Prostate gland (tissue), 2 donors: Measurements from ENCODE around the gene U2SURP. TPM values are rescaled to one million over a fixed set of nuclear protein-coding genes. Genes with fewer than 3 reads are reported as not detected.

ENCODE experiments used
- DNase-seq: peaks from one replicate; pipeline ENCODE4 v3.0.0-alpha.2; 2019; ENCODE audit warnings: low spot score
- H3K27ac ChIP-seq, 2 donors: fragments of 200-600 bp; sonication (generic); 2 replicates each; pipeline ENCODE4 v1.5.1; 2017 to 2019
- H3K27me3 ChIP-seq: fragments of 200-600 bp; sonication (generic); replicated peaks from 2 replicates; pipeline ENCODE4 v1.5.1; 2019; ENCODE audit not compliant: insufficient read depth
- H3K36me3 ChIP-seq, 2 donors: fragments of 200-600 bp; sonication (generic); 1 replicate in 1 of 2; 2 replicates in 1 of 2; pipeline versions ENCODE4 v1.5.1 to v1.8.1; 2017 to 2019
- H3K4me1 ChIP-seq: fragments of 200-600 bp; sonication (generic); replicated peaks from 2 replicates; pipeline ENCODE4 v1.5.1; 2019
- H3K4me3 ChIP-seq, 2 donors: fragments of 200-600 bp; sonication (generic); 2 replicates each; pipeline ENCODE4 v1.5.1; 2017 to 2019
- H3K9me3 ChIP-seq: fragments of 200-600 bp; sonication (generic); 2 replicates; pipeline ENCODE4 v1.5.1; 2017
- POLR2A ChIP-seq: fragments of 450-650 bp; IDR thresholded peaks from one replicate; pipeline ENCODE4 v1.6.1; 2016; ENCODE audit warnings: antibody characterized with exemption, mild to moderate bottlenecking
- POLR2AphosphoS5 ChIP-seq: sonication (generic); formaldehyde crosslinking; IDR thresholded peaks from one replicate; pipeline ENCODE4 v1.6.1; 2017; ENCODE audit warnings: antibody characterized with exemption
- WGBS: methylation state at CpG from one replicate; pipeline ENCODE4 v1.1.5; 2018; 5-methylcytosine and 5-hydroxymethylcytosine counted together
- intact Hi-C: fragments of 100-400 bp; cut with DNase I; formaldehyde crosslinking; loops from one replicate; pipeline ENCODE4 v1.14.2; 2022
- total RNA-seq, 2 donors: library from RNA; depleted of rRNA; stranded (reverse); fragments of >200 nt; gene quantifications; one replicate each; pipeline ENCODE4 v1.1.0, GENCODE V29; 2016
- TF ChIP-seq, protein P1 (sequence below), 4 experiments: fragments of 200-600 bp in 2 of 4; fragments of 450-650 bp in 2 of 4; sonication (generic) in 2 of 4; IDR thresholded peaks; 1 replicate in 3 of 4; 2 replicates in 1 of 4; pipeline ENCODE4 v1.5.1; 2016 to 2019; ENCODE audit warnings: antibody characterized with exemption in 4 of 4, mild to moderate bottlenecking in 2 of 4, moderate library complexity in 2 of 4

U2SURP gene
- total RNA-seq, 2 donors from 2014 or later, result 38.3 to 59.4 TPM

GRCh38 chr3:143065364-143065763 is 64.0 kb downstream of the U2SURP start:
- WGBS, result 97% methylated on average over 2 of the region's 2 CpGs
- no peak for DNase-seq
- intact Hi-C loops, result no loop called here
- Histone ChIP-seq H3K4me3 (no peak overlapping the region), H3K36me3 (no peaks in the 10 kb centered on the region), H3K27ac (no peak overlapping the region), H3K9me3 (no peaks in the 10 kb centered on the region), H3K4me1 (no peaks in the 10 kb centered on the region), H3K27me3 (no peaks in the 10 kb centered on the region)
- TF ChIP-seq POLR2A, result no peak

DNA sequence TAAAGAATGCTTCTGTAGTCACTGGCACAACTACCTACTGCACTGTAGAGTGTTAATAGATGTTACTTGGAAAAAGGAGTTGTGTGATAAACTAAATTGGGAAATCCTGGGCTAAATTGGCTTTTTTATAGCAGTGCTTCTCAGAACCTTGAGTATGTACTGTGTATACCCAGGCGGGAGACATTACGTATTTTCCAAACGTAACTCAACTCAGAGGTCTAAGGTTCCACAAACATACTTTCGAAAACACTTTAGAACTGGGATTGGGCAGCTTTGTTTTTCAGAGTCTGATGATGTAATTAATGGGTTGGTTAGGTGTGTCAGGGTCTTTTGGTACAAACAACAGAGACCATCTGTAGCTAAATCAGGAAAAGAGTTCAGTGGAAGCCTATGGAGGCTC is 64.7 kb downstream of the U2SURP start:
- intact Hi-C loops, result no loop called here
- TF ChIP-seq, protein P1, sequence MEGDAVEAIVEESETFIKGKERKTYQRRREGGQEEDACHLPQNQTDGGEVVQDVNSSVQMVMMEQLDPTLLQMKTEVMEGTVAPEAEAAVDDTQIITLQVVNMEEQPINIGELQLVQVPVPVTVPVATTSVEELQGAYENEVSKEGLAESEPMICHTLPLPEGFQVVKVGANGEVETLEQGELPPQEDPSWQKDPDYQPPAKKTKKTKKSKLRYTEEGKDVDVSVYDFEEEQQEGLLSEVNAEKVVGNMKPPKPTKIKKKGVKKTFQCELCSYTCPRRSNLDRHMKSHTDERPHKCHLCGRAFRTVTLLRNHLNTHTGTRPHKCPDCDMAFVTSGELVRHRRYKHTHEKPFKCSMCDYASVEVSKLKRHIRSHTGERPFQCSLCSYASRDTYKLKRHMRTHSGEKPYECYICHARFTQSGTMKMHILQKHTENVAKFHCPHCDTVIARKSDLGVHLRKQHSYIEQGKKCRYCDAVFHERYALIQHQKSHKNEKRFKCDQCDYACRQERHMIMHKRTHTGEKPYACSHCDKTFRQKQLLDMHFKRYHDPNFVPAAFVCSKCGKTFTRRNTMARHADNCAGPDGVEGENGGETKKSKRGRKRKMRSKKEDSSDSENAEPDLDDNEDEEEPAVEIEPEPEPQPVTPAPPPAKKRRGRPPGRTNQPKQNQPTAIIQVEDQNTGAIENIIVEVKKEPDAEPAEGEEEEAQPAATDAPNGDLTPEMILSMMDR (IDR thresholded peaks at IDR 0.05), result no peak
- no peak for TF ChIP-seq POLR2A
- TF ChIP-seq POLR2AphosphoS5, result no peak
- no peak for DNase-seq

GRCh38 chr3:143067201-143067600 is 65.8 kb downstream of the U2SURP start:
- Histone ChIP-seq H3K27me3 (no peaks in the 10 kb centered on the region), H3K4me1 (no peaks in the 10 kb centered on the region), H3K36me3 (no peaks in the 10 kb centered on the region), H3K27ac (no peak overlapping the region), H3K9me3 (no peaks in the 10 kb centered on the region), H3K4me3 (no peak overlapping the region)
- intact Hi-C loops, result no loop called here
- no peak for DNase-seq
- no peak for TF ChIP-seq POLR2AphosphoS5
- no peak for TF ChIP-seq POLR2A
- TF ChIP-seq, protein P1 (IDR thresholded peaks at IDR 0.05), result no peak
- 68% methylated on average over 3 of the region's 3 CpGs for WGBS

More for the DNA sequence above, 64.7 kb downstream of the U2SURP start:
- H3K27ac ChIP-seq, result no peak overlapping the region
- H3K9me3 ChIP-seq, result no peaks in the 10 kb centered on the region
- H3K27me3 ChIP-seq, result no peaks in the 10 kb centered on the region
- H3K4me1 ChIP-seq, result no peaks in the 10 kb centered on the region
- no peak overlapping the region for H3K4me3 ChIP-seq
- WGBS, result 75% methylated on average over 4 of the region's 4 CpGs
- H3K36me3 ChIP-seq, result no peaks in the 10 kb centered on the region

DNA sequence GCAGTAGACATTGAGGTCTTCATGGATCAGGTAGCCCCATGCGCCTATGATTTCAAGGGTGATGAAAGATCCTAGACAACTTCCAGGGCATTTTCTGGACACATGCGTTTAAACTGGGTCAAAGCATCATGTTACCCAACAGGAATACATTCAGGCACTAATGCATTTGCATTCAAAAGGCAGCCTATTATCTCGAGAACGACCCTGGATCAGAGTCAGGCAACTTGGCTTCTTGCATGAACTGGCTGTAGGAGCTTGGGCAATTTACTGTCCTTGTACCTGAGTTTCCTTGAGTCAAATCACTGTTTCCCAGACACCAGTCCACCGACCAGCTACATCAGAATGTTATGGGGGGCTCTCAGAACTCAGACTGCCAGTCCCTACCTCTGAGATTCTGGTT is 66.7 kb downstream of the U2SURP start:
- H3K9me3 ChIP-seq, result no peaks in the 10 kb centered on the region
- H3K4me1 ChIP-seq, result no peaks in the 10 kb centered on the region
- TF ChIP-seq, protein P1 (IDR thresholded peaks at IDR 0.05), result no peak
- TF ChIP-seq POLR2A (no peak), POLR2AphosphoS5 (no peak)
- no peak overlapping the region for H3K4me3 ChIP-seq
- no peaks in the 10 kb centered on the region for H3K36me3 ChIP-seq
- WGBS, result 81% methylated on average over 5 of the region's 5 CpGs
- DNase-seq, result no peak
- intact Hi-C loops, result no loop called here
- no peak overlapping the region for H3K27ac ChIP-seq
- H3K27me3 ChIP-seq, result no peaks in the 10 kb centered on the region

DNA sequence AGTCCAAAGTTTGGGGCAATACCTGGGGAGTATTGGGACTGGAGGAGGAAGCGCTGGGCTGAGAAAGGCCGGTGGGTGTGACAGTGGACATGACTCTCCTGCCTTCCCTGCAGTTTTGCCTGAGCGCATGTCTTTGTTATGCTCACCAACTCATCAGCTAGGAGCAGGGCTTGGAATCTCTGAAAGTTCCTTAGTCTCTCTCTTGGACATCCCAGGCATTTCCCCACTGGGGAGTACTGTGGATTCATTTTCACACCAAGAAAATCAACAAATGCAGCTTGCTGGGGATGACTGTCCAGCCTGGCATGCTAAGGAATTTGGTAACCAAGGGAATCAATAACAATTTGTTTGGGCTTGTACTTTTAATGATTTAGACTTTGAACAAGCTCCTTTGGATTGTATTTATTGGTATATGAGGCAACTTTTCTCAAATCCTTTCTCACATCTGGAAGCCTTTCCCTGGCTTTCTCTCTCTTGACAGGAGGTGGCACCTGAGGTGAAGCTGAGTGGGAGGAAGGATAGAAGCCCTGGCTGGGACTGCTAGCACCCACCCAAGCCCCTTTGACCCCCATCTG is 69.7 kb downstream of the U2SURP start:
- no peaks in the 10 kb centered on the region for H3K9me3 ChIP-seq
- WGBS, result 85% methylated on average over 3 of the region's 3 CpGs
- no peaks in the 10 kb centered on the region for H3K27me3 ChIP-seq
- no peaks in the 10 kb centered on the region for H3K36me3 ChIP-seq
- no peak for DNase-seq
- H3K27ac ChIP-seq, result no peak overlapping the region
- H3K4me1 ChIP-seq, result no peaks in the 10 kb centered on the region
- intact Hi-C loops, result no loop called here
- H3K4me3 ChIP-seq, result no peak overlapping the region
- TF ChIP-seq POLR2A (no peak), POLR2AphosphoS5 (no peak)
- TF ChIP-seq, protein P1 (IDR thresholded peaks at IDR 0.05), result no peak
